H9 (cell line): ENCODE data around the gene PPP2R5E. TPM values are rescaled to one million over a fixed set of nuclear protein-coding genes. Genes with fewer than 3 reads are reported as not detected.

Experiments used
- DNase-seq: peaks from one replicate; pipeline ENCODE4 v3.0.0-alpha.2; 2017
- H2AFZ ChIP-seq: one replicate; pipeline ENCODE4 v1.6.1; 2013; ENCODE audit warnings: mild to moderate bottlenecking, low read length, control low read depth, moderate library complexity
- H2AK5ac ChIP-seq: 2 replicates; pipeline ENCODE4 v1.6.1; 2013; ENCODE audit warnings: low read length, control low read depth, mixed read lengths; ENCODE audit not compliant: insufficient read length
- H2BK120ac ChIP-seq: one replicate; pipeline ENCODE4 v1.6.1; 2013; ENCODE audit warnings: low read depth, mild to moderate bottlenecking, low read length, control low read depth, inconsistent platforms; ENCODE audit not compliant: poor library complexity, severe bottlenecking
- H2BK12ac ChIP-seq: 2 replicates; pipeline ENCODE4 v1.6.1; 2013; ENCODE audit warnings: low read length, control low read depth, mixed read lengths, low read depth; ENCODE audit not compliant: insufficient read length
- H2BK15ac ChIP-seq: 2 replicates; pipeline ENCODE4 v1.6.1; 2013; ENCODE audit warnings: low read depth, low read length, control low read depth
- H2BK20ac ChIP-seq: one replicate; pipeline ENCODE4 v1.6.1; 2013; ENCODE audit warnings: low read depth, mild to moderate bottlenecking, low read length, control low read depth, inconsistent platforms; ENCODE audit not compliant: poor library complexity, severe bottlenecking
- H2BK5ac ChIP-seq: 2 replicates; pipeline ENCODE4 v1.6.1; 2013; ENCODE audit warnings: low read length, control low read depth, mixed read lengths; ENCODE audit not compliant: insufficient read length
- H3K14ac ChIP-seq: 2 replicates; pipeline ENCODE4 v1.6.1; 2013; ENCODE audit warnings: low read length, control low read depth; ENCODE audit not compliant: insufficient read depth
- H3K18ac ChIP-seq: 2 replicates; pipeline ENCODE4 v1.6.1; 2013; ENCODE audit warnings: low read depth, mild to moderate bottlenecking, mixed read lengths, low read length, control low read depth; ENCODE audit not compliant: insufficient read length
- H3K23ac ChIP-seq: 2 replicates; pipeline ENCODE4 v1.6.1; 2013; ENCODE audit warnings: low read length, control low read depth, mixed read lengths, low read depth; ENCODE audit not compliant: insufficient read length
- H3K23me2 ChIP-seq: 2 replicates; pipeline ENCODE4 v1.6.1; 2013; ENCODE audit warnings: low read depth, mild to moderate bottlenecking, mixed read lengths, low read length, control low read depth; ENCODE audit not compliant: insufficient read length, poor library complexity, severe bottlenecking
- H3K27ac ChIP-seq: 2 replicates; pipeline ENCODE4 v1.5.1; 2013; ENCODE audit warnings: low read length, control low read depth, mixed read lengths, low read depth; ENCODE audit not compliant: insufficient read length
- H3K27me3 ChIP-seq: 2 replicates; pipeline ENCODE4 v1.6.1; 2013; ENCODE audit warnings: low read length, control low read depth, inconsistent platforms; ENCODE audit not compliant: insufficient read depth
- H3K4ac ChIP-seq: 2 replicates; pipeline ENCODE4 v1.6.1; 2013; ENCODE audit warnings: low read depth, mild to moderate bottlenecking, control low read depth, inconsistent platforms, low read length, moderate library complexity
- H3K4me1 ChIP-seq: 2 replicates; pipeline ENCODE4 v1.6.1; 2013; ENCODE audit warnings: low read length, control low read depth, inconsistent platforms; ENCODE audit not compliant: insufficient read depth
- H3K4me2 ChIP-seq: 2 replicates; pipeline ENCODE4 v1.6.1; 2013; ENCODE audit warnings: low read length, control low read depth, mixed read lengths; ENCODE audit not compliant: insufficient read length, insufficient read depth
- H3K56ac ChIP-seq: 2 replicates; pipeline ENCODE4 v1.6.1; 2013; ENCODE audit warnings: low read depth, mild to moderate bottlenecking, mixed read lengths, low read length, control low read depth; ENCODE audit not compliant: insufficient read length
- H3K79me1 ChIP-seq: 2 replicates; pipeline ENCODE4 v1.6.1; 2013; ENCODE audit warnings: low read depth, mild to moderate bottlenecking, moderate library complexity, low read length, control low read depth, inconsistent platforms; ENCODE audit not compliant: insufficient read depth, poor library complexity, severe bottlenecking
- H3K79me2 ChIP-seq: 2 replicates; pipeline ENCODE4 v1.6.1; 2013; ENCODE audit warnings: low read length, control low read depth, inconsistent platforms; ENCODE audit not compliant: insufficient read depth
- H3K9ac ChIP-seq: 2 replicates; pipeline ENCODE4 v1.6.1; 2013; ENCODE audit warnings: low read length, control low read depth, mixed read lengths; ENCODE audit not compliant: insufficient read length; ENCODE audit errors: extremely low read depth
- H3K9me3 ChIP-seq: one replicate; pipeline ENCODE4 v1.6.1; 2013; ENCODE audit warnings: low read depth, low read length, inconsistent platforms; ENCODE audit not compliant: control insufficient read depth
- H3T11ph ChIP-seq: one replicate; pipeline ENCODE4 v1.6.1; 2013; ENCODE audit warnings: mild to moderate bottlenecking, low read length, control low read depth, inconsistent platforms
- H4K20me1 ChIP-seq: one replicate; pipeline ENCODE4 v1.6.1; 2013; ENCODE audit not compliant: control insufficient read depth, insufficient read length, insufficient read depth
- H4K5ac ChIP-seq: 2 replicates; pipeline ENCODE4 v1.6.1; 2013; ENCODE audit warnings: low read depth, mild to moderate bottlenecking, mixed read lengths, low read length, control low read depth; ENCODE audit not compliant: insufficient read length
- H4K8ac ChIP-seq: replicated peaks from 2 replicates; pipeline ENCODE4 v1.6.1; 2013; ENCODE audit warnings: low read length, control low read depth, mixed read lengths, low read depth; ENCODE audit not compliant: insufficient read length
- H4K91ac ChIP-seq: 2 replicates; pipeline ENCODE4 v1.6.1; 2013; ENCODE audit warnings: low read depth, mild to moderate bottlenecking, moderate library complexity, mixed read lengths, low read length, control low read depth; ENCODE audit not compliant: insufficient read length
- H3K27ac Mint-ChIP-seq, 3 experiments: 2 replicates in 2 of 3; 3 replicates in 1 of 3; pipeline ENCODE4 v1.8.0; 2020 to 2021; ENCODE audit warnings: mixed read lengths in 3 of 3, mild to moderate bottlenecking in 1 of 3, moderate library complexity in 1 of 3
- H3K27me3 Mint-ChIP-seq: 2 replicates; pipeline ENCODE4 v1.8.0; 2021; ENCODE audit warnings: low read depth, mild to moderate bottlenecking, moderate library complexity, mixed read lengths
- H3K36me3 Mint-ChIP-seq, 3 experiments: 2 replicates in 2 of 3; 3 replicates in 1 of 3; pipeline ENCODE4 v1.8.0; 2020 to 2021; ENCODE audit warnings: low read depth in 3 of 3, mixed read lengths in 3 of 3; ENCODE audit not compliant: insufficient read depth in 1 of 3
- H3K4me1 Mint-ChIP-seq, 2 experiments: 2 replicates each; pipeline ENCODE4 v1.8.0; 2020; ENCODE audit warnings: mixed read lengths in 2 of 2
- H3K4me3 Mint-ChIP-seq, 2 experiments: 2 replicates in 1 of 2; 3 replicates in 1 of 2; pipeline ENCODE4 v1.8.0; 2020 to 2021; ENCODE audit warnings: mild to moderate bottlenecking in 2 of 2, mixed read lengths in 2 of 2, moderate library complexity in 1 of 2
- H3K9me3 Mint-ChIP-seq, 2 experiments: 2 replicates in 1 of 2; 3 replicates in 1 of 2; pipeline ENCODE4 v1.8.0; 2020; ENCODE audit warnings: mild to moderate bottlenecking in 2 of 2, mixed read lengths in 2 of 2, moderate library complexity in 1 of 2
- WGBS: extraction: QIAGEN DNeasy Blood & Tissue Kit; methylation state at CpG from one replicate; pipeline ENCODE4 v1.1.7; 2013; ENCODE audit warnings: missing lambda C conversion rate, low lambda C conversion rate, mixed read lengths; ENCODE audit not compliant: insufficient read length; ENCODE audit errors: extremely low coverage; 5-methylcytosine and 5-hydroxymethylcytosine counted together
- total RNA-seq: library from RNA; stranded (reverse); gene quantifications from 2 replicates; pipeline ENCODE4 v1.2.1, GENCODE V29; 2021
- TF ChIP-seq, protein P1 (sequence below): fragments of 200-600 bp; sonication (generic); conservative IDR thresholded peaks from 3 replicates; pipeline ENCODE4 v1.8.0; 2021; ENCODE audit warnings: antibody characterized with exemption, mild to moderate bottlenecking

PPP2R5E gene
- total RNA-seq, 1 experiment from 2014 or later: 65.8 TPM

DNA sequence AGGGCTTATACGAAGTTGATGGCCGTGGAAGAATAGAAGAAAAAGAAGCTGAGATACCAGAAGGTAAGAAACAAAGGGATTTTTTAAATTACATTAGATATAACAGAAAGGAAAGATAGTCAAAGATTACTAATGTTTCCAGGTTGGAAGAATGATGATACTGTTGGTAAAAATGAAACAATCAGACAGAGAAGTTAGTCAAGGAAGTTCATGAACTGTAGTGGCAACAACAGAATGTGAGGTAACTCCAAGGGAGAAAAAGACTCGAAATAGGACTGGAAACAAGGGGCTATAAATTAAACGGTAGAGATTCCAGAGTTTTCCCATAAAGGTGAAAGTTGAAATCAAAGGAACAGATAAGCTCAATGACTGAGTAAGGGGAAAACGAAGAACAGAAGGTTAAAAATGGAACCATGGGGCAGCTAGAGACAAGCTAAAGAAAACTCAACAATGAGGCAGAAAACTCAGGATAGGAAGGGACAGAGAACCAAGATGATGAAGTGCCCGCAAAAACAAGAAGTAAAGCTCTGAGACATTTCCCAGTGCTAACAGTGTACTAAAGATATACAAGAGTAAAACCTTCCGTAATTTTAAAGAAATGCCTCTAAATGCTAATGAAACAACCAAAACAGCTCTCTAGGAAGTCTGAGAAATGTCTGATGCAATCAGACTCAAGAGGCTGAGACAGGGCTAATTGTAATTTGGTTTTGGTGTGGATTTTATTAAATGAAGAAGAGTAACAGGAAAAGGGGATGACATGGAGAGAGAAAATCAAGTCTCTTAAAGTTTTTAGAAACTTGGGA lies 70.0 kb downstream of the PPP2R5E start:
- Histone ChIP-seq H3K4me2 (no peak overlapping the region), H3K4ac (no peak overlapping the region), H3K9ac (no peak overlapping the region), H3T11ph (no peak overlapping the region), H2AFZ (no peak overlapping the region), H3K27ac (no peak overlapping the region), H2BK5ac (no peak overlapping the region), H3K23ac (no peak overlapping the region), H3K14ac (no peak overlapping the region), H3K18ac (no peak overlapping the region), H4K5ac (no peak overlapping the region), H2BK15ac (no peak overlapping the region), H2BK20ac (no peak overlapping the region), H2BK120ac (no peak overlapping the region), H2AK5ac (no peak overlapping the region), H4K20me1 (no peaks in the 10 kb centered on the region), H2BK12ac (no peak overlapping the region), H4K91ac (no peak overlapping the region), H3K79me2 (peaks cover 8% of the 10 kb centered on the region; the same call in 1 of the 2 replicates), H3K79me1 (no peaks in the 10 kb centered on the region), H3K9me3 (no peaks in the 10 kb centered on the region), H4K8ac (no peak overlapping the region), H3K27me3 (no peaks in the 10 kb centered on the region), H3K56ac (no peak overlapping the region), H3K4me1 (peaks cover 6% of the 10 kb centered on the region), H3K23me2 (peaks cover 2% of the 10 kb centered on the region)
- H3K4me1 Mint-ChIP-seq: peaks cover 4 to 15% of the 10 kb centered on the region in 2 experiments
- H3K27ac Mint-ChIP-seq: no peak overlapping the region
- H3K27me3 Mint-ChIP-seq: no peaks in the 10 kb centered on the region
- no peak for DNase-seq
- H3K36me3 Mint-ChIP-seq: no peaks in the 10 kb centered on the region; a peak in 1 of 7 replicates
- no peaks in the 10 kb centered on the region for H3K9me3 Mint-ChIP-seq
- no CpG with 5 or more reads among the region's 7 CpGs for WGBS
- no peak overlapping the region for H3K4me3 Mint-ChIP-seq
- TF ChIP-seq, protein P1, sequence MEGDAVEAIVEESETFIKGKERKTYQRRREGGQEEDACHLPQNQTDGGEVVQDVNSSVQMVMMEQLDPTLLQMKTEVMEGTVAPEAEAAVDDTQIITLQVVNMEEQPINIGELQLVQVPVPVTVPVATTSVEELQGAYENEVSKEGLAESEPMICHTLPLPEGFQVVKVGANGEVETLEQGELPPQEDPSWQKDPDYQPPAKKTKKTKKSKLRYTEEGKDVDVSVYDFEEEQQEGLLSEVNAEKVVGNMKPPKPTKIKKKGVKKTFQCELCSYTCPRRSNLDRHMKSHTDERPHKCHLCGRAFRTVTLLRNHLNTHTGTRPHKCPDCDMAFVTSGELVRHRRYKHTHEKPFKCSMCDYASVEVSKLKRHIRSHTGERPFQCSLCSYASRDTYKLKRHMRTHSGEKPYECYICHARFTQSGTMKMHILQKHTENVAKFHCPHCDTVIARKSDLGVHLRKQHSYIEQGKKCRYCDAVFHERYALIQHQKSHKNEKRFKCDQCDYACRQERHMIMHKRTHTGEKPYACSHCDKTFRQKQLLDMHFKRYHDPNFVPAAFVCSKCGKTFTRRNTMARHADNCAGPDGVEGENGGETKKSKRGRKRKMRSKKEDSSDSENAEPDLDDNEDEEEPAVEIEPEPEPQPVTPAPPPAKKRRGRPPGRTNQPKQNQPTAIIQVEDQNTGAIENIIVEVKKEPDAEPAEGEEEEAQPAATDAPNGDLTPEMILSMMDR: no peak
